ENCODE measurements around the gene TBC1D22A. TPM values are rescaled to one million over a fixed set of nuclear protein-coding genes. Genes with fewer than 3 reads are reported as not detected.

The TBC1D22A gene
- polyA plus RNA-seq, 1 donor (not counting 4 experiments of a cell fraction or from before 2014, with no cell fraction given), result 20.9 TPM

GRCh38 chr22:47144076-47144765 lies 381.8 kb downstream of the TBC1D22A start:
- H4K20me1 ChIP-seq (ENCODE audit: control insufficient read depth, extremely low read depth, insufficient read depth, low read length), result no peaks in the 10 kb centered on the region
- no peaks in the 10 kb centered on the region for H3K27me3 ChIP-seq (ENCODE audit: control insufficient read depth, extremely low read depth, insufficient read depth, low read length)
- no peak overlapping the region for H3K4me3 ChIP-seq (ENCODE audit: control insufficient read depth in 2 of 3, extremely low read depth in 1 of 3, insufficient read depth in 2 of 3, low read depth in 1 of 3, low read length in 3 of 3)
- H3K79me2 ChIP-seq (ENCODE audit: control insufficient read depth, insufficient read depth, low read length), result no peaks in the 10 kb centered on the region
- H3K9me1 ChIP-seq (ENCODE audit: control insufficient read depth, extremely low read depth, insufficient read depth, low read length), result no peaks in the 10 kb centered on the region
- no peaks in the 10 kb centered on the region for H3K4me1 ChIP-seq (ENCODE audit: control insufficient read depth, extremely low read depth, insufficient read depth, low read length)
- TF ChIP-seq EZH2 (IDR thresholded peaks at IDR 0.05; ENCODE audit: low read length) (no peak), CTCF (optimal IDR thresholded peaks at IDR 0.05 in 1 of 3, IDR thresholded peaks at IDR 0.05 in 1 of 3, conservative IDR thresholded peaks at IDR 0.05 in 1 of 3; ENCODE audit: extremely low read depth in 1 of 3, insufficient read depth in 2 of 3, low read length in 3 of 3) (no peak)
- no peak overlapping the region for H3K27ac ChIP-seq (ENCODE audit: control insufficient read depth, insufficient read depth, low read length)
- H3K9ac ChIP-seq (ENCODE audit: control insufficient read depth, extremely low read depth, insufficient read depth, low read length), result no peak overlapping the region
- FAIRE-seq (no peak), DNase-seq (ENCODE audit: low read depth, low spot score) (no peak)
- dilution Hi-C loops (cut with MboI; ENCODE audit: extremely low pct_ligation_motif_present, low sequenced_read_pairs), result no loop called here
- peaks cover 0 to 1% of the 10 kb centered on the region in 2 experiments for H3K36me3 ChIP-seq (ENCODE audit: control insufficient read depth in 2 of 2, extremely low read depth in 1 of 2, insufficient read depth in 2 of 2, low read length in 2 of 2)
- no peak overlapping the region for H3K4me2 ChIP-seq (ENCODE audit: control insufficient read depth, extremely low read depth, insufficient read depth, low read depth, low read length)
- no peaks in the 10 kb centered on the region for H3K9me3 ChIP-seq (ENCODE audit: control insufficient read depth, low read depth, low read length)
- no peak overlapping the region for H2AFZ ChIP-seq (ENCODE audit: control insufficient read depth, low read length)

GRCh38 chr22:47144791-47145425 lies 382.5 kb downstream of the TBC1D22A start:
- no peak for TF ChIP-seq EZH2 (IDR thresholded peaks at IDR 0.05; ENCODE audit: low read length)
- TF ChIP-seq CTCF (optimal IDR thresholded peaks at IDR 0.05 in 1 of 3, IDR thresholded peaks at IDR 0.05 in 1 of 3, conservative IDR thresholded peaks at IDR 0.05 in 1 of 3; ENCODE audit: extremely low read depth in 1 of 3, insufficient read depth in 2 of 3, low read length in 3 of 3), result no peak
- Histone ChIP-seq H3K79me2 (ENCODE audit: control insufficient read depth, insufficient read depth, low read length) (no peaks in the 10 kb centered on the region), H3K9me3 (ENCODE audit: control insufficient read depth, low read depth, low read length) (no peaks in the 10 kb centered on the region), H3K4me3 (ENCODE audit: control insufficient read depth in 2 of 3, extremely low read depth in 1 of 3, insufficient read depth in 2 of 3, low read depth in 1 of 3, low read length in 3 of 3) (no peak overlapping the region), H3K4me2 (ENCODE audit: control insufficient read depth, extremely low read depth, insufficient read depth, low read depth, low read length) (no peak overlapping the region), H3K9ac (ENCODE audit: control insufficient read depth, extremely low read depth, insufficient read depth, low read length) (no peak overlapping the region), H3K27ac (ENCODE audit: control insufficient read depth, insufficient read depth, low read length) (no peak overlapping the region), H3K27me3 (ENCODE audit: control insufficient read depth, extremely low read depth, insufficient read depth, low read length) (no peaks in the 10 kb centered on the region), H3K36me3 (ENCODE audit: control insufficient read depth in 2 of 2, extremely low read depth in 1 of 2, insufficient read depth in 2 of 2, low read length in 2 of 2) (peaks cover 0 to 1% of the 10 kb centered on the region in 2 experiments), H3K4me1 (ENCODE audit: control insufficient read depth, extremely low read depth, insufficient read depth, low read length) (no peaks in the 10 kb centered on the region), H2AFZ (ENCODE audit: control insufficient read depth, low read length) (no peak overlapping the region), H4K20me1 (ENCODE audit: control insufficient read depth, extremely low read depth, insufficient read depth, low read length) (no peaks in the 10 kb centered on the region), H3K9me1 (ENCODE audit: control insufficient read depth, extremely low read depth, insufficient read depth, low read length) (no peaks in the 10 kb centered on the region)
- DNase-seq (ENCODE audit: low read depth, low spot score) (no peak), FAIRE-seq (no peak)
- dilution Hi-C loops (cut with MboI; ENCODE audit: extremely low pct_ligation_motif_present, low sequenced_read_pairs), result no loop called here

Measured in keratinocyte (primary cell).